Activated CD4-positive, CD25-positive, alpha-beta regulatory T cell treated with anti-CD3 and anti-CD28 coated beads, Interleukin-2, amount 50 U/mL, for 24 hours (primary cell): ENCODE measurements around the gene EPC2.
"Not testable (repeated sequence)": the region's sequence is repeated elsewhere in the genome, so short reads cannot be mapped to it uniquely, and the experiment has no call there.

Source experiments
- ATAC-seq, 2 donors: fragments of 150-1000 bp; cut with Tn5 transposase; one replicate each; pipeline ENCODE4 v1.10.0; 2021; ENCODE audit warnings: mild to moderate bottlenecking in 1 of 2, moderate library complexity in 1 of 2

The EPC2 gene

GRCh38 chr2:148678302-148679179, 34.0 kb downstream of the EPC2 start:
- not testable (repeated sequence) for ATAC-seq

GRCh38 chr2:148680462-148680861, 35.9 kb downstream of the EPC2 start:
- no peak for ATAC-seq

- no peak for ATAC-seq
Observed at GRCh38 chr2:148681443-148681842, 36.9 kb downstream of the EPC2 start.

GRCh38 chr2:148681862-148682261, 37.3 kb downstream of the EPC2 start:
- not testable (repeated sequence) for ATAC-seq

GRCh38 chr2:148684507-148684906, 40.0 kb downstream of the EPC2 start:
- ATAC-seq: no peak

- no peak for ATAC-seq
Observed at GRCh38 chr2:148687543-148687942, 43.0 kb downstream of the EPC2 start.

- ATAC-seq: not testable (repeated sequence)
Observed at GRCh38 chr2:148688011-148688410, 43.5 kb downstream of the EPC2 start.

- ATAC-seq: no peak
Observed at GRCh38 chr2:148696985-148697384, 52.4 kb downstream of the EPC2 start.

GRCh38 chr2:148699830-148700229, 55.3 kb downstream of the EPC2 start:
- ATAC-seq: no peak

- no peak for ATAC-seq
Observed at GRCh38 chr2:148701039-148701438, 56.5 kb downstream of the EPC2 start.

- peak in 1 of 2 donors; percentile 56 for ATAC-seq
Observed at GRCh38 chr2:148701877-148702276, 57.3 kb downstream of the EPC2 start.

GRCh38 chr2:148702475-148702874, 57.9 kb downstream of the EPC2 start:
- ATAC-seq: peak; percentile 68 to 77

- no peak for ATAC-seq
Observed at GRCh38 chr2:148704247-148704646, 59.7 kb downstream of the EPC2 start.

- no peak for ATAC-seq
Observed at GRCh38 chr2:148716378-148716920, 71.9 kb downstream of the EPC2 start.

- ATAC-seq: no peak
Observed at GRCh38 chr2:148718039-148718438, 73.5 kb downstream of the EPC2 start.

- no peak for ATAC-seq
Observed at GRCh38 chr2:148719195-148719749, 74.7 kb downstream of the EPC2 start.

- no peak for ATAC-seq
Observed at GRCh38 chr2:148719941-148720436, 75.4 kb downstream of the EPC2 start.

- ATAC-seq: peak in 1 of 2 donors; percentile 25
Observed at GRCh38 chr2:148720501-148721001, 76.0 kb downstream of the EPC2 start.

- no peak for ATAC-seq
Observed at GRCh38 chr2:148721520-148721931, 77.0 kb downstream of the EPC2 start.

GRCh38 chr2:148721991-148722777, 77.6 kb downstream of the EPC2 start:
- ATAC-seq: no peak

GRCh38 chr2:148725564-148725963, 81.0 kb downstream of the EPC2 start:
- no peak for ATAC-seq

GRCh38 chr2:148726228-148726627, 81.7 kb downstream of the EPC2 start:
- ATAC-seq: peak in 1 of 2 donors; percentile 59

- no peak for ATAC-seq
Observed at GRCh38 chr2:148730085-148730484, 85.5 kb downstream of the EPC2 start.
